ENCODE measurements around the gene ADAM29. TPM values are rescaled to one million over a fixed set of nuclear protein-coding genes. Genes with fewer than 3 reads are reported as not detected.

ADAM29 gene
- polyA plus RNA-seq, 3 donors = not detected

GRCh38 chr4:174926958-174927357, 8.8 kb downstream of the ADAM29 start:
- WGBS (ENCODE audit: insufficient coverage) = no CpG with 5 or more reads among the region's 3 CpGs

GRCh38 chr4:174928174-174928573, 10.0 kb downstream of the ADAM29 start:
- Histone ChIP-seq H3K4me3 (replicated peaks in 1 of 3; ENCODE audit: low read depth in 2 of 3, low read length in 3 of 3) (no peak overlapping the region), H3K79me2 (ENCODE audit: insufficient read depth, low read length) (no peaks in the 10 kb centered on the region), H3K9me3 (replicated peaks in 1 of 2; ENCODE audit: control insufficient read depth in 1 of 2, insufficient read depth in 1 of 2, low read length in 2 of 2) (peaks cover 0 to 3% of the 10 kb centered on the region in 2 donors), H3K4me1 (ENCODE audit: control insufficient read depth in 1 of 2, insufficient read depth in 2 of 2, low read length in 2 of 2) (no peaks in the 10 kb centered on the region), H3K9ac (ENCODE audit: insufficient read depth, low read length, poor library complexity, severe bottlenecking) (no peak overlapping the region), H2AFZ (ENCODE audit: insufficient read depth, low read depth, low read length, poor library complexity, severe bottlenecking) (no peak overlapping the region), H3K4me2 (replicated peaks; ENCODE audit: extremely low read depth, low read length, poor library complexity, severe bottlenecking) (no peak overlapping the region), H3K27ac (ENCODE audit: low read depth in 1 of 2, low read length in 2 of 2) (no peak overlapping the region), H4K20me1 (ENCODE audit: insufficient read depth, low read length) (no peaks in the 10 kb centered on the region), H3K27me3 (ENCODE audit: control insufficient read depth in 2 of 2, insufficient read depth in 2 of 2, low read length in 2 of 2) (no peaks in the 10 kb centered on the region), H3K36me3 (replicated peaks in 1 of 2; ENCODE audit: control insufficient read depth in 1 of 2, insufficient read depth in 2 of 2, low read length in 2 of 2) (no peaks in the 10 kb centered on the region)
- Mint-ChIP-seq H3K36me3 (no peaks in the 10 kb centered on the region), H3K9me3 (peaks cover 2 to 13% (median 8%) of the 10 kb centered on the region in 7 donors), H3K27ac (no peak overlapping the region), H3K4me1 (no peaks in the 10 kb centered on the region), H3K27me3 (ENCODE audit: low read depth in 3 of 3) (peaks cover 0 to 2% (median 1%) of the 10 kb centered on the region in 3 donors), H3K4me3 (no peak overlapping the region)
- DNase-seq = no peak
- TF ChIP-seq CTCF (IDR thresholded peaks at IDR 0.05) = no peak
- intact Hi-C loops (cut with micrococcal nuclease) = no loop called here
- WGBS (ENCODE audit: insufficient coverage) = 83% methylated on average over 3 of the region's 6 CpGs

More at GRCh38 chr4:174926958-174927357, 8.8 kb downstream of the ADAM29 start:
- DNase-seq = no peak
- no peak for TF ChIP-seq CTCF (IDR thresholded peaks at IDR 0.05)
- H2AFZ ChIP-seq (ENCODE audit: insufficient read depth, low read depth, low read length, poor library complexity, severe bottlenecking) = no peak overlapping the region
- no peak overlapping the region for H3K4me2 ChIP-seq (replicated peaks; ENCODE audit: extremely low read depth, low read length, poor library complexity, severe bottlenecking)
- Mint-ChIP-seq H3K27ac (no peak overlapping the region), H3K27me3 (ENCODE audit: low read depth in 3 of 3) (peaks cover 0 to 2% (median 1%) of the 10 kb centered on the region in 3 donors), H3K9me3 (peaks cover 2 to 9% (median 6%) of the 10 kb centered on the region in 7 donors), H3K4me3 (no peak overlapping the region), H3K36me3 (no peaks in the 10 kb centered on the region), H3K4me1 (no peaks in the 10 kb centered on the region)
- no peaks in the 10 kb centered on the region for H3K27me3 ChIP-seq (ENCODE audit: control insufficient read depth in 2 of 2, insufficient read depth in 2 of 2, low read length in 2 of 2)
- no peaks in the 10 kb centered on the region for H4K20me1 ChIP-seq (ENCODE audit: insufficient read depth, low read length)
- intact Hi-C loops (cut with micrococcal nuclease) = no loop called here
- H3K4me3 ChIP-seq (replicated peaks in 1 of 3; ENCODE audit: low read depth in 2 of 3, low read length in 3 of 3) = no peak overlapping the region
- H3K9ac ChIP-seq (ENCODE audit: insufficient read depth, low read length, poor library complexity, severe bottlenecking) = no peak overlapping the region
- no peaks in the 10 kb centered on the region for H3K4me1 ChIP-seq (ENCODE audit: control insufficient read depth in 1 of 2, insufficient read depth in 2 of 2, low read length in 2 of 2)
- peaks cover 0 to 3% of the 10 kb centered on the region in 2 donors for H3K9me3 ChIP-seq (replicated peaks in 1 of 2; ENCODE audit: control insufficient read depth in 1 of 2, insufficient read depth in 1 of 2, low read length in 2 of 2)
- no peak overlapping the region for H3K27ac ChIP-seq (ENCODE audit: low read depth in 1 of 2, low read length in 2 of 2)
- no peaks in the 10 kb centered on the region for H3K79me2 ChIP-seq (ENCODE audit: insufficient read depth, low read length)
- H3K36me3 ChIP-seq (replicated peaks in 1 of 2; ENCODE audit: control insufficient read depth in 1 of 2, insufficient read depth in 2 of 2, low read length in 2 of 2) = no peaks in the 10 kb centered on the region
